HG03139 (cell line): ENCODE data around the gene TMEM269.

Experiments used
- ATAC-seq: cut with Tn5 transposase; IDR thresholded peaks from one replicate; pipeline ENCODE4 v1.9.1; 2021; ENCODE audit not compliant: unreplicated experiment

Gene TMEM269

GRCh38 chr1:42847111-42847595 lies 62.4 kb downstream of the TMEM269 start:
- ATAC-seq: no peak

GRCh38 chr1:42847721-42848460 lies 63.1 kb downstream of the TMEM269 start:
- no peak for ATAC-seq

GRCh38 chr1:42848823-42849537 lies 64.2 kb downstream of the TMEM269 start:
- no peak for ATAC-seq

GRCh38 chr1:42849944-42850343 lies 65.2 kb downstream of the TMEM269 start:
- ATAC-seq: no peak
